Activated CD8-positive, alpha-beta T cell treated with anti-CD3 and anti-CD28 coated beads, Interleukin-2, amount 10 ng/mL, durations not matched to agents 7 days and 5 days (primary cell): Measurements from ENCODE around the gene DNAJB5. TPM values are rescaled to one million over a fixed set of nuclear protein-coding genes. Genes with fewer than 3 reads are reported as not detected.
"Not testable (repeated sequence)": the region's sequence is repeated elsewhere in the genome, so short reads cannot be mapped to it uniquely, and the experiment has no call there.

ENCODE experiments used
- ATAC-seq: fragments of 150-1000 bp; cut with Tn5 transposase; one replicate; pipeline ENCODE4 v1.10.0; 2021; ENCODE audit warnings: moderate library complexity
- CTCF ChIA-PET: fragments of 350-600 bp; sonication (Branson Sonifier 250); formaldehyde crosslinking; loops from one replicate; lab custom pipeline; 2021; ENCODE audit warnings: antibody characterized with exemption; lab: Charles Lee
- POLR2A ChIA-PET: fragments of 350-600 bp; sonication (Branson Sonifier 250); formaldehyde crosslinking; loops from one replicate; lab custom pipeline; 2021; ENCODE audit warnings: antibody characterized with exemption; lab: Charles Lee
- DNase-seq: peaks from one replicate; pipeline ENCODE4 v3.0.0-alpha.2; 2020
- H3K27ac Mint-ChIP-seq: one replicate; pipeline ENCODE4 v1.8.0; 2021; ENCODE audit warnings: mild to moderate bottlenecking, mixed read lengths
- H3K27me3 Mint-ChIP-seq: one replicate; pipeline ENCODE4 v1.8.0; 2021; ENCODE audit warnings: low read depth, mixed read lengths
- H3K36me3 Mint-ChIP-seq: one replicate; pipeline ENCODE4 v1.8.0; 2021; ENCODE audit warnings: low read depth, mixed read lengths
- H3K4me1 Mint-ChIP-seq: one replicate; pipeline ENCODE4 v1.8.0; 2021; ENCODE audit warnings: low read depth, mixed read lengths
- H3K4me3 Mint-ChIP-seq: one replicate; pipeline ENCODE4 v1.8.0; 2021; ENCODE audit warnings: mild to moderate bottlenecking, mixed read lengths
- H3K9me3 Mint-ChIP-seq: one replicate; pipeline ENCODE4 v1.8.0; 2022; ENCODE audit warnings: mixed read lengths; ENCODE audit not compliant: insufficient read depth
- total RNA-seq, 2 experiments: library from RNA; stranded (reverse); gene quantifications; one replicate each; pipeline ENCODE4 v1.2.3, GENCODE V29; 2021

Gene DNAJB5
- total RNA-seq, 2 experiments from 2014 or later, result 5.1 to 5.5 TPM

GRCh38 chr9:35001803-35002502 lies 12.4 kb downstream of the DNAJB5 start:
- DNase-seq, result no peak
- no peak overlapping the region for H3K4me3 Mint-ChIP-seq
- POLR2A ChIA-PET, result no interaction called here
- no peak overlapping the region for H3K27ac Mint-ChIP-seq
- H3K4me1 Mint-ChIP-seq, result peaks cover 10% of the 10 kb centered on the region
- CTCF ChIA-PET, result interaction anchor here (1.0 to 3.2 kb wide), 4 partner anchors 13 to 102 kb away, joined by 3 to 11 read pairs (median 7); no protein-coding TSS in a partner anchor
- no peaks in the 10 kb centered on the region for H3K27me3 Mint-ChIP-seq
- H3K36me3 Mint-ChIP-seq, result peaks cover under 1% of the 10 kb centered on the region
- ATAC-seq, result no peak
- no peaks in the 10 kb centered on the region for H3K9me3 Mint-ChIP-seq

- Mint-ChIP-seq H3K27ac (no peak overlapping the region), H3K4me1 (peaks cover 10% of the 10 kb centered on the region), H3K9me3 (no peaks in the 10 kb centered on the region), H3K4me3 (no peak overlapping the region), H3K27me3 (no peaks in the 10 kb centered on the region), H3K36me3 (no peaks in the 10 kb centered on the region)
- ChIA-PET CTCF (interaction anchor here (1.0 to 3.2 kb wide), 2 partner anchors 17 to 103 kb away, joined by 3 to 10 read pairs; no protein-coding TSS in a partner anchor), POLR2A (no interaction called here)
- DNase-seq (no peak), ATAC-seq (no peak)
Observed at GRCh38 chr9:35002623-35003022, 13.1 kb downstream of the DNAJB5 start.

DNA sequence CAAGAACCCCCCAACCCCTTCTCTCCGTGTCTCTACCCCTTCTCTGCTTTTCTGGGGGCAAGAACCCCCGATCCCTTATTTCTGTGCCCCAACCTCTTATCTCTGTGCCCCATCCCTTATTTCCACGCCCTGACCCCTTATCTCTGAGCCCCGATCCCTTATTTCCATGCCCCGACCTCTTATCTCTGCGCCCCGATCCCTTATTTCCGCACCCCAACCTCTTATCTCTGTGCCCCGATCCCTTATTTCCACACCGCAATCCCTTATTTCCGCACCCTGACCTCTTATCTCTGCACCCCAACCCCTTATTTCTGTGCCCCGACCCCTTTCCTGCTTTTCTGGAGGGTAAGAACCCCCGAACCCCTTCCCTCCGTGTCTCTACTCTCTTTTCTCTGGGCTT lies 14.8 kb downstream of the DNAJB5 start:
- H3K4me1 Mint-ChIP-seq, ATAC-seq, H3K36me3 Mint-ChIP-seq, H3K4me3 Mint-ChIP-seq, H3K27ac Mint-ChIP-seq, CTCF ChIA-PET, DNase-seq, POLR2A ChIA-PET, H3K27me3 Mint-ChIP-seq, H3K9me3 Mint-ChIP-seq: not testable (repeated sequence)

- Mint-ChIP-seq H3K27ac (no peak overlapping the region), H3K4me3 (no peak overlapping the region), H3K36me3 (peaks cover 16% of the 10 kb centered on the region), H3K9me3 (peaks cover 15% of the 10 kb centered on the region), H3K4me1 (peaks cover 2% of the 10 kb centered on the region), H3K27me3 (no peaks in the 10 kb centered on the region)
- no peak for ATAC-seq
- ChIA-PET CTCF (interaction anchor here (1.2 to 1.7 kb wide), 2 partner anchors 16 to 41 kb away, joined by 3 to 4 read pairs; no protein-coding TSS in a partner anchor), POLR2A (no interaction called here)
- DNase-seq, result no peak
Observed at GRCh38 chr9:35010351-35010958, 20.9 kb downstream of the DNAJB5 start.

GRCh38 chr9:35014517-35014916 lies 25.0 kb downstream of the DNAJB5 start:
- CTCF ChIA-PET, result interaction anchor here (1.3 to 1.4 kb wide), 3 partner anchors 13 to 37 kb away, joined by 3 to 4 read pairs (median 3); no protein-coding TSS in a partner anchor
- H3K9me3 Mint-ChIP-seq, result peaks cover 15% of the 10 kb centered on the region
- no peaks in the 10 kb centered on the region for H3K27me3 Mint-ChIP-seq
- H3K27ac Mint-ChIP-seq, result no peak overlapping the region
- no peak overlapping the region for H3K4me3 Mint-ChIP-seq
- ATAC-seq, result no peak
- DNase-seq, result no peak
- peaks cover 15% of the 10 kb centered on the region for H3K36me3 Mint-ChIP-seq
- peaks cover 2% of the 10 kb centered on the region for H3K4me1 Mint-ChIP-seq
- POLR2A ChIA-PET, result no interaction called here

DNA sequence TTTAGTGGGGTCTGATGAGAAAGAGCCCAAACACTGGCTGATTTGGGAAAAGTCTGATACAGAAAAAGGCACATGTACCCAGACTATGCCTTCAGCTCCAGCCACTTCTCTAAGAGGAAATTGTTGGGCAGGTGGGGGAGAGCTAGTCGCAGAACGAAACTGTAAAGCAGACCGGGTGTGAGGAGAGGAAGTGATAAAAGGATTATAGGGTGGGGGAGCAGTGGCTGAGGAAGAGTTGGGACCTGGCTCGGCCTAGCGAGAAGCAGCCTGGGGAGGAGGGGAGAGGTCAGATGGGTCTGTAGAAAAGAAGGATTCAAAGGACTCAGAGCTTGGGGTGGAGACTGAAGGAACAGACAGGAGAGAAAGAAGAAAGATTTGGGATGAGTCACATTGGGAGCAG lies 33.9 kb downstream of the DNAJB5 start:
- H3K27me3 Mint-ChIP-seq, H3K36me3 Mint-ChIP-seq, CTCF ChIA-PET, H3K9me3 Mint-ChIP-seq, DNase-seq, ATAC-seq: not testable (repeated sequence)
- Mint-ChIP-seq H3K27ac (peak overlapping the region; percentile 73), H3K4me1 (peaks cover 20% of the 10 kb centered on the region), H3K4me3 (peak overlapping the region; percentile 17)
- POLR2A ChIA-PET, result interaction anchor here (0.6 kb wide), 1 partner anchor 1197 kb away, joined by 3 read pairs; no protein-coding TSS in a partner anchor

GRCh38 chr9:35026671-35027070 lies 37.1 kb downstream of the DNAJB5 start:
- CTCF ChIA-PET, result interaction anchor here (0.8 to 2.8 kb wide), 7 partner anchors 9 to 127 kb away, joined by 3 to 19 read pairs (median 9); partner anchors contain the start of gene PIGO
- POLR2A ChIA-PET, result no interaction called here

GRCh38 chr9:35027374-35027773 lies 37.8 kb downstream of the DNAJB5 start:
- CTCF ChIA-PET, result interaction anchor here (0.8 to 2.8 kb wide), 9 partner anchors 9 to 722 kb away, joined by 3 to 19 read pairs (median 4); partner anchors contain the start of genes PIGO and RGP1
- POLR2A ChIA-PET, result no interaction called here
- Mint-ChIP-seq H3K4me3 (no peak overlapping the region), H3K27me3 (no peaks in the 10 kb centered on the region), H3K9me3 (no peaks in the 10 kb centered on the region), H3K36me3 (peaks cover 4% of the 10 kb centered on the region), H3K4me1 (peaks cover 20% of the 10 kb centered on the region), H3K27ac (no peak overlapping the region)
- ATAC-seq, result no peak
- DNase-seq, result no peak

More at GRCh38 chr9:35026671-35027070, 37.1 kb downstream of the DNAJB5 start:
- Mint-ChIP-seq H3K9me3 (no peaks in the 10 kb centered on the region), H3K27ac (no peak overlapping the region), H3K36me3 (peaks cover 4% of the 10 kb centered on the region), H3K4me1 (peaks cover 20% of the 10 kb centered on the region), H3K27me3 (no peaks in the 10 kb centered on the region), H3K4me3 (no peak overlapping the region)
- DNase-seq (no peak), ATAC-seq (no peak)

GRCh38 chr9:35027860-35028259 lies 38.3 kb downstream of the DNAJB5 start:
- H3K27ac Mint-ChIP-seq, result no peak overlapping the region
- no peak for ATAC-seq

DNA sequence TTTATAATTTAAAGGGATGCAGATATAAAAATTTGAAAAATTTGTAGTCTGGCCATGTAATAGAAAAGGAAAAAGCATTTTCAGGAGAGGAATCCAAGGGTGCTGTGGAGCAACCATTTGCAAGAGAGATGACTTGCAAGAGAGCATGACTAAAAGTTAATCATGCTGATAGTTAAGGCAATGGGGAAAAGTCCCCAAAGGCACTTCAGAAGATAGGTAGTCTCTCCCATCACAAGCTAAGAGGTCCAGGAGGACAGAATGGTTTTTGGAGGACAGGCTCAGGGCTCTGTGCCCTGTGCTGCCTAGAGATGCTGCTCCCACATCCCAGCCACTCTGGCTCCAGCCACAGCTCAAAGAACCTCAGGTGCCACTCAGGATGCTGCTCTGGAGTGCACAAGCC lies 38.8 kb downstream of the DNAJB5 start:
- CTCF ChIA-PET, result interaction anchor here (0.8 to 2.8 kb wide), 7 partner anchors 8 to 721 kb away, joined by 3 to 19 read pairs (median 4); partner anchors contain the start of gene RGP1
- H3K4me3 Mint-ChIP-seq, result no peak overlapping the region
- H3K4me1 Mint-ChIP-seq, result peaks cover 15% of the 10 kb centered on the region
- no peak overlapping the region for H3K27ac Mint-ChIP-seq
- ATAC-seq (no peak), DNase-seq (no peak)
- POLR2A ChIA-PET, result interaction anchor here (1.2 kb wide), 1 partner anchor 17 kb away, joined by 3 read pairs; no protein-coding TSS in a partner anchor
- no peaks in the 10 kb centered on the region for H3K9me3 Mint-ChIP-seq
- peaks cover 4% of the 10 kb centered on the region for H3K36me3 Mint-ChIP-seq
- no peaks in the 10 kb centered on the region for H3K27me3 Mint-ChIP-seq

More at GRCh38 chr9:35027860-35028259, 38.3 kb downstream of the DNAJB5 start:
- H3K4me3 Mint-ChIP-seq, result no peak overlapping the region
- no peak for DNase-seq
- H3K9me3 Mint-ChIP-seq, result no peaks in the 10 kb centered on the region
- ChIA-PET CTCF (interaction anchor here (0.8 to 2.8 kb wide), 9 partner anchors 8 to 722 kb away, joined by 3 to 19 read pairs (median 4); partner anchors contain the start of gene RGP1), POLR2A (interaction anchor here (1.2 kb wide), 1 partner anchor 17 kb away, joined by 3 read pairs; no protein-coding TSS in a partner anchor)
- peaks cover 4% of the 10 kb centered on the region for H3K36me3 Mint-ChIP-seq
- peaks cover 17% of the 10 kb centered on the region for H3K4me1 Mint-ChIP-seq
- H3K27me3 Mint-ChIP-seq, result no peaks in the 10 kb centered on the region

- POLR2A ChIA-PET, result interaction anchor here (1.2 kb wide), 1 partner anchor 16 kb away, joined by 3 read pairs; no protein-coding TSS in a partner anchor
- no peaks in the 10 kb centered on the region for H3K9me3 Mint-ChIP-seq
- peaks cover under 1% of the 10 kb centered on the region for H3K36me3 Mint-ChIP-seq
- CTCF ChIA-PET, result interaction anchor here (0.9 to 1.1 kb wide), 2 partner anchors 22 to 23 kb away, joined by 3 to 7 read pairs; no protein-coding TSS in a partner anchor
- ATAC-seq (no peak), DNase-seq (no peak)
- H3K4me3 Mint-ChIP-seq, result no peak overlapping the region
- H3K27ac Mint-ChIP-seq, result no peak overlapping the region
- H3K4me1 Mint-ChIP-seq, result peaks cover 10% of the 10 kb centered on the region
- no peaks in the 10 kb centered on the region for H3K27me3 Mint-ChIP-seq
Observed at GRCh38 chr9:35029241-35029640, 39.7 kb downstream of the DNAJB5 start.
